Measurements from ENCODE around the gene PACS1.

PACS1 gene

GRCh38 chr11:66119348-66120133 is 49.5 kb downstream of the PACS1 start:
- no peak for DNase-seq
- Mint-ChIP-seq H3K27ac (peak overlapping the region; percentile 42), H3K27me3 (no peaks in the 10 kb centered on the region), H3K4me1 (ENCODE audit: low read depth) (peaks cover 86% of the 10 kb centered on the region), H3K36me3 (ENCODE audit: low read depth) (peaks cover 1% of the 10 kb centered on the region), H3K4me3 (no peak overlapping the region), H3K9me3 (no peaks in the 10 kb centered on the region)

GRCh38 chr11:66121466-66121865 is 51.4 kb downstream of the PACS1 start:
- peaks cover 86% of the 10 kb centered on the region for H3K4me1 Mint-ChIP-seq (ENCODE audit: low read depth)
- no peaks in the 10 kb centered on the region for H3K27me3 Mint-ChIP-seq
- H3K27ac Mint-ChIP-seq, result no peak overlapping the region
- peaks cover 1% of the 10 kb centered on the region for H3K36me3 Mint-ChIP-seq (ENCODE audit: low read depth)
- H3K9me3 Mint-ChIP-seq, result no peaks in the 10 kb centered on the region
- no peak for DNase-seq
- no peak overlapping the region for H3K4me3 Mint-ChIP-seq

DNA sequence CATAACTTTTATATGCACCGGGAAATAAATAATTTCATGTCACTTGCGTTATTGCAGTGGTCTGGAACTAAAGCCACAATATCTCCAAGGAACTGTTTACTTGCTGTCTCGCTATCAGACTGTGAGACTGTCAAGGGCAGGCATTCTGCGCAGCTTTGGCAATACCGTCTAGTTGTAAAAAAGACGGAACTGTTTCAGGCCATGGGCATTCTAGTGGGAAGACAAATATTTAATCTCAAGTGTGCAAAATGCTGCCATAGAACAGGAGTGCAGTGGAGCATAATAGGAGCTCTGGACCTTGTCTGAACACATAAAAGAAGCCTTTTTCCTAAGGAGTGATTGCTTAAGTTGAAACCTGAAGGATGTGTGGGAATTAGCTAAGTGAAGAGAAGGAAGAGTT is 53.8 kb downstream of the PACS1 start:
- peak overlapping the region; percentile 95 for H3K27ac Mint-ChIP-seq
- H3K4me3 Mint-ChIP-seq, result no peak overlapping the region
- DNase-seq, result no peak
- peaks cover 2% of the 10 kb centered on the region for H3K36me3 Mint-ChIP-seq (ENCODE audit: low read depth)
- H3K4me1 Mint-ChIP-seq (ENCODE audit: low read depth), result peaks cover 84% of the 10 kb centered on the region
- no peaks in the 10 kb centered on the region for H3K27me3 Mint-ChIP-seq
- H3K9me3 Mint-ChIP-seq, result no peaks in the 10 kb centered on the region

- no peak for DNase-seq
- Mint-ChIP-seq H3K9me3 (no peaks in the 10 kb centered on the region), H3K27ac (peak overlapping the region; percentile 95), H3K4me1 (ENCODE audit: low read depth) (peaks cover 79% of the 10 kb centered on the region), H3K27me3 (no peaks in the 10 kb centered on the region), H3K4me3 (no peak overlapping the region), H3K36me3 (ENCODE audit: low read depth) (peaks cover 2% of the 10 kb centered on the region)
Measured at GRCh38 chr11:66124564-66124963, 54.5 kb downstream of the PACS1 start.

- H3K36me3 Mint-ChIP-seq (ENCODE audit: low read depth), result peaks cover 2% of the 10 kb centered on the region
- peak overlapping the region; percentile 95 for H3K27ac Mint-ChIP-seq
- H3K4me1 Mint-ChIP-seq (ENCODE audit: low read depth), result peaks cover 79% of the 10 kb centered on the region
- H3K27me3 Mint-ChIP-seq, result no peaks in the 10 kb centered on the region
- peak overlapping the region; percentile 73 for H3K4me3 Mint-ChIP-seq
- no peak for DNase-seq
- no peaks in the 10 kb centered on the region for H3K9me3 Mint-ChIP-seq
Measured at GRCh38 chr11:66126064-66126463, 56.0 kb downstream of the PACS1 start.

GRCh38 chr11:66126808-66127555 is 56.9 kb downstream of the PACS1 start:
- H3K36me3 Mint-ChIP-seq (ENCODE audit: low read depth), result peaks cover 2% of the 10 kb centered on the region

GRCh38 chr11:66130978-66131377 is 60.9 kb downstream of the PACS1 start:
- Mint-ChIP-seq H3K4me1 (ENCODE audit: low read depth) (peaks cover 78% of the 10 kb centered on the region), H3K9me3 (no peaks in the 10 kb centered on the region), H3K27ac (peak overlapping the region; percentile 67), H3K27me3 (no peaks in the 10 kb centered on the region), H3K4me3 (no peak overlapping the region), H3K36me3 (ENCODE audit: low read depth) (peaks cover 4% of the 10 kb centered on the region)
- no peak for DNase-seq

More at GRCh38 chr11:66126808-66127555, 56.9 kb downstream of the PACS1 start:
- Mint-ChIP-seq H3K4me3 (peak overlapping the region; percentile 73), H3K27ac (peak overlapping the region; percentile 95), H3K27me3 (no peaks in the 10 kb centered on the region), H3K9me3 (no peaks in the 10 kb centered on the region), H3K4me1 (ENCODE audit: low read depth) (peaks cover 79% of the 10 kb centered on the region)
- DNase-seq, result peak; percentile 63

GRCh38 chr11:66131937-66132632 is 62.0 kb downstream of the PACS1 start:
- no peaks in the 10 kb centered on the region for H3K9me3 Mint-ChIP-seq
- peak overlapping the region; percentile 67 for H3K27ac Mint-ChIP-seq
- H3K36me3 Mint-ChIP-seq (ENCODE audit: low read depth), result peaks cover 7% of the 10 kb centered on the region
- no peak for DNase-seq
- H3K27me3 Mint-ChIP-seq, result no peaks in the 10 kb centered on the region
- H3K4me3 Mint-ChIP-seq, result no peak overlapping the region
- H3K4me1 Mint-ChIP-seq (ENCODE audit: low read depth), result peaks cover 78% of the 10 kb centered on the region

DNA sequence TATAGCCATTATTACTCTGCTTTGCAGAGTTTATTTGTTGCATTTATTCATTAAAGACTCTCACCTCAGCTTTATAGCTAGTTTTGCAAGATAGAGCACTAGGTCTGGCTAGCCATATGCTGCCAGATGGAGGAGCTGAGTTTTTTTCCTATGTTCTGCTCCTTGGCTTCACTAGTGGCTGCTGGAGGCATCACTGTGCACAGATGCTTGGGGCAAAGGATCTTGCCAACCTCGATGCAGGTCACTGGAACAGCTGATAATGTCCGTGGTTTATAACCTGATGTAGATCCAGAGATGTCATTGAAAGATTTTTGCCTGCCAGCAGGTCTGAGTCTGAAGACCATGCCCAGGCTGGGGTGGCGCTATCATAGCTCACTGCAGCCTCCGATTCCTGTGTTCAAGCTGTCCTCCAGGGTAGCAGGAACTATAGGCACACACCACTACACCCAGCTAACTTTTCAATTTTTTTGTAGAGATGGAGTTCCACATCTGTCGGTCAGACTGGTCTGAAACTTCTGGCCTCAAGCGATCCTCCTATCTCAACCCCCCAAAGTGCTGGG is 63.2 kb downstream of the PACS1 start:
- Mint-ChIP-seq H3K4me3 (no peak overlapping the region), H3K9me3 (no peaks in the 10 kb centered on the region), H3K4me1 (ENCODE audit: low read depth) (peaks cover 79% of the 10 kb centered on the region), H3K27ac (peak overlapping the region; percentile 66), H3K27me3 (no peaks in the 10 kb centered on the region), H3K36me3 (ENCODE audit: low read depth) (peaks cover 4% of the 10 kb centered on the region)
- DNase-seq, result no peak

DNA sequence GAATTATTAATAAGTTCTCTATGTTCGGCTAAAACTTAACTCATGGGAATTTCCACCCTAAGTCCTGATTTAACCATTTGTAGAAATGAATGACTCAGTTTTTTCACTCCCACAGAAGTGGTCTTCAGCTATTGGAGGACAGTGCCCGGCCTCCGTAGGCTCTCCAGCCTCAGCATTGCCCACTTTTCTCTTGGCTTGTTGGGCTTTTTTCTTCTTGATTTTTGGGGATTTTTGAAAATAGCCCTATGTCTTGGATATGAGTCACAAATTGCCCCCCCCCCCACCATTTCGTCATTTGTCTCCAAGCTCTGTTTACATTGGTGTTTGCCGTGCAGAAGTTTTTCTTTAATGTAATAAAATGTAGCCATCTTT is 66.7 kb downstream of the PACS1 start:
- Mint-ChIP-seq H3K27ac (peak overlapping the region; percentile 88), H3K36me3 (ENCODE audit: low read depth) (peaks cover 4% of the 10 kb centered on the region), H3K4me1 (ENCODE audit: low read depth) (peaks cover 70% of the 10 kb centered on the region), H3K9me3 (no peaks in the 10 kb centered on the region), H3K4me3 (peak overlapping the region; percentile 23), H3K27me3 (no peaks in the 10 kb centered on the region)
- DNase-seq, result no peak

DNA sequence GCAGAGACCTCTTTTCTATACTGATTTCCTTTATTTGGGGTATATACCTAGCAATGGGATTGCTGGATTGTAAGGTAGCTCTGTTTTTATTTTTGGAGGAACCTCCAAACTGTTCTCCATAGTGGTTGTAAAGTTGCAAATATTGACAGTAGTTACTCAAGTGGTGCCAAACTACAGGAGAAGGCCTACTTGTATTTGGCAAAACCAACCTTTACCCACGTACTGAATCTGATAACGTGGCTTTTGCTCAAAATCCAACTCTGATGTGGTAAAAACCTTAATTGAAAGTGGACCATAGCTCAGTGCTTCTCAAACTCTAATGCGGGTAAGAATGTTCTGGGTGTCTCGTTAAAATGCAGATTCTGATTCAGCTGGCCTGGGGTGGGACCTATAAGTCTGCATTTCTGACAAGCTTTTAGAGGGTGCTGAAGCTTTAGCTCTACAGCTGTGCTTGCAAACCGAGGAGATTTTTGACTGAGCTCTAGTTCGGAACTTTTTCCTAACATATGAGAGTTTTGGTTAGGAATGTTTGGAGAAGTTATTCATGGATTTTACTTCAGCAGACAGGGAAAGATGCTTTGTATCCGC is 69.8 kb downstream of the PACS1 start:
- Mint-ChIP-seq H3K9me3 (no peaks in the 10 kb centered on the region), H3K27me3 (no peaks in the 10 kb centered on the region), H3K27ac (no peak overlapping the region), H3K36me3 (ENCODE audit: low read depth) (peaks cover 9% of the 10 kb centered on the region), H3K4me1 (ENCODE audit: low read depth) (peaks cover 74% of the 10 kb centered on the region), H3K4me3 (no peak overlapping the region)
- DNase-seq, result no peak

- H3K27me3 Mint-ChIP-seq, result no peaks in the 10 kb centered on the region
- H3K4me3 Mint-ChIP-seq, result no peak overlapping the region
- no peak overlapping the region for H3K27ac Mint-ChIP-seq
- DNase-seq, result no peak
- H3K36me3 Mint-ChIP-seq (ENCODE audit: low read depth), result peaks cover 23% of the 10 kb centered on the region
- H3K4me1 Mint-ChIP-seq (ENCODE audit: low read depth), result peaks cover 68% of the 10 kb centered on the region
- H3K9me3 Mint-ChIP-seq, result no peaks in the 10 kb centered on the region
Measured at GRCh38 chr11:66142370-66143263, 72.5 kb downstream of the PACS1 start.

GRCh38 chr11:66143264-66143566 is 73.1 kb downstream of the PACS1 start:
- Mint-ChIP-seq H3K27me3 (no peaks in the 10 kb centered on the region), H3K4me1 (ENCODE audit: low read depth) (peaks cover 64% of the 10 kb centered on the region), H3K36me3 (ENCODE audit: low read depth) (peaks cover 23% of the 10 kb centered on the region), H3K27ac (no peak overlapping the region), H3K4me3 (no peak overlapping the region), H3K9me3 (no peaks in the 10 kb centered on the region)
- no peak for DNase-seq

All from activated T-cell treated with anti-CD3 and anti-CD28 coated beads, Interleukin-2, amount 50 U/mL, for 24 hours (primary cell).